GM21367 (cell line): ENCODE measurements around the gene MRTFB.

ENCODE experiments used
- ATAC-seq: cut with Tn5 transposase; IDR thresholded peaks from one replicate; pipeline ENCODE4 v1.9.1; 2021; ENCODE audit not compliant: unreplicated experiment

Gene MRTFB

GRCh38 chr16:14280541-14280940 lies 209.4 kb downstream of the MRTFB start:
- no peak for ATAC-seq

GRCh38 chr16:14283786-14284185 lies 212.7 kb downstream of the MRTFB start:
- ATAC-seq: no peak

DNA sequence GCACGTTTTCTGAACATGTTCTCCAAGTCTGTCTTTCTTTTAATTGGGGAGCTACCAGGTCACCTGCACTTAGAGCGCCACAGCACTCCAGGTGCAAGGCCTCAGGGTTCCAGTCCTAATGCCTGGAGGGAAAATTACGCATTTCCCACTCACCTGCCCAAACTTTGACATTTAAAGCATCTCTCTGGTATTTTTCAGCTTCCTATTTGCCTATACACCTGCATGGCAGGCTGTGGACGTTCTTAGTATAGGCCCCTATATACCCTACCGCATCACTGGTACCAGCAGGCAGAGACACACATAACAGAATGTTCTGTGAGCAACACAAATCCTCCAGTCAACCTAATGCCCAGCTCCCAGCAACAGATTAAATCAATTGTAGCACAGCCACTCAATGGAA lies 213.3 kb downstream of the MRTFB start:
- ATAC-seq: no peak

GRCh38 chr16:14284930-14285512 lies 213.9 kb downstream of the MRTFB start:
- ATAC-seq: peak; percentile 30

DNA sequence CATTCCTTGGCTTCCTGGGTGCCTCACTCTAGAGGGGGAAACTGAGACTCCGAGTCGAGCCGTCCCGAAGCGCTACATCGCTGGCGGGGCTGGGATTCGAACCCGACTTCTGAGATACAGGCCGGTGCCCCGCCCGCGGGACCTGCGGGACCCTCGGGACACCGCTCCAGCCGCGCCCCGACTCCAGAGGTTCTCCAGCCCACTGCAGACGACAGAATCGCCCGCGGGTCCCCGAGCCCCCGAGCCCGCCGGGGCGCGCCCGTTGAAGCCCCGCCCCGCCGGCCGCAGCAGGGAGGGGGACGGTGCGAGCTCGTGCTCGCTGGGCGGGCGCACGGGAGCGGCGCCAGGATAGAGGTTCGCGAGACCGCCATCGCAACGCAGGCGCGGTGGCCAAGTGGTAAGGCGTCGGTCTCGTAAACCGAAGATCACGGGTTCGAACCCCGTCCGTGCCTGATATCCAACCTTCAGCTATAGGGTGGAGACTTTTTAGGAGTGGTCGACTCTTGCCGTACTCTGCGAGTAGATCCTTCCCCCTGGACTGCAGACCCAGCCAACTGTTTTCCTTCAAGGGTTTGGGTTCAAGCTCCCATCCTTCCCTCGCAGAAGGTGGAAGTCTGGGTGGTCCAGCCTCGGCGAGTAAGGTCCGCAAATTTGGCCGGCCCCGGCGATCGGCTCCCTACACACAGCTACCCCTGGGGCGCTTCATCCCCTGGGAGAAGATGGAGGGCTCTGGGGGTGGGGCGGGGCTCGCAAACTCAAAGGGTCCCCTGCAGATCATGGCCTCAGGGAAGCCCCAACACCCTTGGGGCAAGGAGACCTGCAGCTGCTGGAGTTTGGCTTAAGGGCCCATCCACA lies 214.6 kb downstream of the MRTFB start:
- ATAC-seq: peak; percentile 70

- ATAC-seq: no peak
These were observed 215.5 kb downstream of the MRTFB start for GRCh38 chr16:14286368-14287230.

GRCh38 chr16:14289692-14290340 lies 218.7 kb downstream of the MRTFB start:
- ATAC-seq: no peak

GRCh38 chr16:14291286-14291685 lies 220.2 kb downstream of the MRTFB start:
- ATAC-seq: no peak

GRCh38 chr16:14292051-14292825 lies 221.1 kb downstream of the MRTFB start:
- ATAC-seq: no peak

DNA sequence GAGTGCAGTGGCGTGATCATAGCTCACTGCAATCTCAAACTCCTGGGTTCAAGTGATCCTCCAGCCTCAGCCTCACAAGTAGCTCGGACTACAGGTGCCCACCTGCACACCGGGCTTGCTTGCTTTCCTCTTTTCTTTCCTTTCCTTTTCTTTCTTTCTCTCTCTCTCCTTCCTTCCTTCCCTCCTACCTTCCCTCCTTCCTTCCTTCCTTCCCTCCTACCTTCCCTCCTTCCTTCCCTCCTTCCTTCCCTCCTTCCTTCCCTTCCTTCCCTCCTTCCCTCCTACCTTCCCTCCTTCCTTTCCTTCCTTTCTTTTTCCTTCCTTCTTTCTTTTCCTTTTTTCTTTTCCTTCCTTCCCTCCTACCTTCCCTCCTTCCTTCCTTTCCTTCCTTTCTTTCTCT lies 225.5 kb downstream of the MRTFB start:
- no peak for ATAC-seq

DNA sequence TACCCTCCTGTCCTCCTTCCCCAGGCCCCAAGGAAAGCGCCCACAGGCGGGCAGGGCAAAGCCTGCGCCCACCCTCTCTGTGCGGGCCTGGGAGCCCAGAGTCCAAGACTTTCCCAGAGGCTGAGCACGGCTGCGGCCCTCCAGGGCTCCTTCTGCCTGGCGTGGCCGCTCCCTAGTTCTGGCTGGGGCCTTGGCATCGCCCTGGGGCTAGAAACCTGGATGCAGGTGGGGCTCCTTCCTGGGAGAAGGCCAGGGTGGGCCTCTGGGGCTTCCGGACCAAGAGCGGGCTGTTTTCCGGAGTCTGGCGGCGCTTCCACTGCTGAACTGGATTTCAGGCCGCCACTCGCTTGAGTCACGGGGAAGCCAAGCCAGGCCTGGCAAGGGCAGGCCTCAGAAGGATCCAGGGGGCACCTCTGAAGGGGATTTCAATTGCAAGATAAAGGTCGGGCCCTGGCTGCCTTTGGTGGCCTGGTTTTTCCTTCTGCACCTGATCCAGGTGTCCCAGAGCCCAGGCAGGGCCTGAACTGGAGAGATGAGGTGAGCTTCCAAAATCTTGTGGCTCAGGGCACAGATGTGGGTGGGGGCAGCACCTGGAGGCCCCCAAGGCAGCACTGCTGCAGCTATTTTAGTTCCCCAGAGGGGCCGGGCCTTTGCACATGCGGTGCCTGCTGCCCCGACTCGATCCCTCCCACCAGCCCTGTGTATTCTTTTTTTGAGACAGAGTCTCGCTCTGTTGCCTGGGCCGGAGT lies 227.4 kb downstream of the MRTFB start:
- ATAC-seq: no peak

GRCh38 chr16:14300705-14301168 lies 229.6 kb downstream of the MRTFB start:
- ATAC-seq: no peak

- no peak for ATAC-seq
These were observed 230.3 kb downstream of the MRTFB start for GRCh38 chr16:14301169-14302030.

- ATAC-seq: peak; percentile 56
These were observed 230.9 kb downstream of the MRTFB start for GRCh38 chr16:14302031-14302398.

- peak; percentile 21 for ATAC-seq
These were observed 231.5 kb downstream of the MRTFB start for GRCh38 chr16:14302399-14303181.

DNA sequence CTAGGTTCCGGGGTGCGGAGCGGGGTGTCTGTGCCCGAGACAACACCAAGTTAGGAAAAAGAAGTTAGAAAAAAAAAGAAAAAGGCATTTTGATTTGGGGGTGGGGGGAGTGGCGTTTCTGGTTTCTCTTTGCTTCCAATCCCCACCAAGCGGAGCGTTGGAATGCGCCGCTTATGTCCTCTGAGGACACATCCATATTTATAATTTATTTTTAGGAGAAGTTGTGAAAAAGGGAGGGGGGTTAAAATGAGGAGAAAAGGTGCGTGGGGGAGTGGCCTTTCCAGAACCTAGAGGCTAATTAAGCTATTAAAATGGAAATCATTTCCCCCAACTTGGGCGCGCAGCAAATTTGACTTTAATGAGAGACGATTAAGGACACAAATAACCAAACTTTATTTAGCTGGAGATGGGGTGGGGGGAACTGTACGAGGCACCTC lies 232.1 kb downstream of the MRTFB start:
- no peak for ATAC-seq

GRCh38 chr16:14303639-14304394 lies 232.7 kb downstream of the MRTFB start:
- no peak for ATAC-seq
